GM19372 (cell line): Measurements from ENCODE around the gene PHLDA3.

Experiments
- ATAC-seq: cut with Tn5 transposase; IDR thresholded peaks from one replicate; pipeline ENCODE4 v1.9.1; 2021; ENCODE audit warnings: mild to moderate bottlenecking, low read depth, moderate library complexity; ENCODE audit not compliant: unreplicated experiment

Gene PHLDA3

DNA sequence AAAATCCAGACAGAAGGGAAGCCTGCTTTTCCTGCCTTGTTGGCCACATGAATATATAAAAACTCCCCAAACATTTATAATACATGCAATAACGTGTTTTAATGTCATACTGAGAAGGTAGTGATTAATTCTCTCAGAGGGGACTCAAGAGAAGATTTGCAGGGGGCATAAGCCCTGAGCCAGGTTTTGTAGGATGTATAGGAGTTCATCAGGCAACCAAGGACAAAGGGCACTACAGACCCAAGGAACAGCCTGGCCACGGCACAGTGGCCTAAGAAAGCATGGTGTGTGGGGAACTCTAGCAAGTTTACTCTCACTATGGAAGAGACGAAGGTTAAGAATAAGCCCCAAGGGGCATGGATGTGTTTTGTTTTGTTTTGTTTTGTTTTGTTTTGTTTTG, 32.0 kb downstream of the PHLDA3 start:
- ATAC-seq = no peak

DNA sequence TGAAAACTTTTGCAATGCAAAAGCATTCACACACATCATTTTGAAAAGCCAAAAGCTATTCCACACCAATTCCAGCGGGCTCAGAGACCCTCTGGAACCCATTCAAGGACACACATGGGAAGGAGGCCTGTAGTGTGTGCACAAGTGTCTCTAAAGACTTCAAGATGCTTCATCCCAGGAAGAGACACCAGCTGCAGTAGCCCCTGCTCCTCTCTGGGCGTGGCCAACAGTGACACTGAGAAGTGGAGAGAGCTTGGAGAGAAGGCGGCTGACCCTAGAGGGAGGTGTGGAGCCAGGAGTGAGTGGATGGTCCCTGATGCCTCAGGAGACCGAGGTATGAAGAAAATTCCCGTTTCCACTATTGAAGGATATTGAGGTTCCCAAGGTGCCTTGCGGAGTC, 32.6 kb downstream of the PHLDA3 start:
- no peak for ATAC-seq

DNA sequence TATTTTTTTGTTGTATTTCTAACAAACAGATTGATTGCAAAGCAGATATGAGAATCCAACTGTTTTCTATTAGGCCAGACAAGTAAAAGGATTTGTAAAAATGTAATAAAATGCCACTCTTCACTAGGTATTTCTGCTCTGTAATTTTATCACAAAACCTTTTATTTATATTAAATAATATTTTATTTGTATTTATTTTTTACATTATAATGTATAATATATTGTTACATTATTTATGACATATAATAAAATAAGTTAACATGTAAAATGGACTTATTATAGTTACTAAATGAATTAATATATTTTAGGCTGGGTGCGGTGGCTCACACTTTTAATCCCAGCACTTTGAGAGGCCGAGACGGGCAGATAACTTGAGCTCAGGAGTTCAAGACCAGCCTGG, 34.7 kb downstream of the PHLDA3 start:
- no peak for ATAC-seq

DNA sequence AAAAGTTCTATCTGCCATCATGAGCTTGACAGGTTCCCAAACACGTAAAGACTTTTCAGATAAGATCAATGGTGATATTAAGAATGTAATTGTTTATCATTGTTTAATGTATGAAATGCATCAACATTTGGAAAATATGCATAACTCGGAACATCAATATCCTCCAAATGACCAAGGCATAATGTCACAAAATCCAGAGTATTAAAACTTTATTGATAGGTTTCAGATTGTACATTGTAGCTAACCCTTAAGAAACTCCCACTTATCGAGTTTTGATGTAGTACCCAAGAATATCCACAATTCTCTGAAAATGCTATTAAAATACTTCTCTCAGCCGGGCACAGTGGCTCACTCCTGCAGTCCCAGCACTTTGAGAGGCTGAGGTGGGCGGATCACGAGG, 35.4 kb downstream of the PHLDA3 start:
- ATAC-seq = no peak

DNA sequence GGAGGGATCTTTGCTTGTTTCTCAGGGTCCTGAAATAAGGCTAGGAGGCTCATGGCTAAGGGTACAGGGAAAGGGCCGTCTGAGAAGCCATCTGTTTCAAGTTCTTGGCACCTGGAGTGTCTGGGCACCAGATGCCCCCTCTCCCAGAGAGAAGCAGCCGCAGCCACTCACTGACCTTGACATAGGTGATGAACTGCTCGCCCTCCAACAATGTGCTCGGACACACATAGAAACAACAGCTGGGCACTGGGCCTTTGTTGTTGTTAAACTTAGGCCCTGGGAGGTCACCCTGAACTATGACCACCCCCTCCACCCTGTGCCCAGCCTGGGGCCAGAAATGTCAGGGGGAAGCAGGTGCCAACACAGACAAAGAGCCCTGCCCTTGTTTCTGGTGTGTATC, 38.2 kb downstream of the PHLDA3 start:
- ATAC-seq = no peak

DNA sequence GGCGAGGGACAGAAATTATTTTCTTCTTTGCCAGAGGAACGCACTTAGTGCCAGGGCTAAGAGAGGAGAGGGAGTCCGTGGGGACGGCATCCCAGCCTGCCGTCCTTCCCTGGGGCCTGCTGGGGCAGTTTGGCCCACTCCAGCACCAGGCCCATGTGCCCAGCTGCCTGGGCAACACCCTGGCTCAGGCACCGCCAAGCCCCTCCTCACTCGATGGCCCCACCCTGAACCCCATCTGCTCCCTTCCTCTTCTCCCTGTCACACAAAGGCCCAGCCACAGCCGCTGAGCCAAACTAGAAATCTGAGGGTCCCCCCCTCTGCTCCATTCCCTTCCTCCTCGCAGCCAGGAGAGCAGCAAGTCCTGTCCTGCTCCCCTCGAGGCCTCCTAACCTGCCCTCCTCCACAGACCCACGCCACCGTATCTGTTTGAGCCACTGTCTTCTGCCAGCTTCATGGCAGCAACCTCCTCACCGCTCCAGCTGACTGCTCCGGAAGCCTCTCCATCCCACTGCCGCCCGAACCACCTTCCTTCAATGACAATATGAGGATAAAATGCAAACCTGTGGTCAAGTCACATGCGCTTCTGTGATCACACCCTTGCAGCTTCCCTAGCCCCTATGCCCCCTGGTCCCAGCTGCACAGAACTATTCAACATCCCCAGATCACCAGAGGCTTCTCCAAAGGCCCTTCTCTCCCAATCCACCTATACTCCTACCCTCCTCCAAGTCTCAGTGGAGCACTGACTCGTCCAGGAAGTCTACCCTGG, 39.1 kb downstream of the PHLDA3 start:
- ATAC-seq = no peak

DNA sequence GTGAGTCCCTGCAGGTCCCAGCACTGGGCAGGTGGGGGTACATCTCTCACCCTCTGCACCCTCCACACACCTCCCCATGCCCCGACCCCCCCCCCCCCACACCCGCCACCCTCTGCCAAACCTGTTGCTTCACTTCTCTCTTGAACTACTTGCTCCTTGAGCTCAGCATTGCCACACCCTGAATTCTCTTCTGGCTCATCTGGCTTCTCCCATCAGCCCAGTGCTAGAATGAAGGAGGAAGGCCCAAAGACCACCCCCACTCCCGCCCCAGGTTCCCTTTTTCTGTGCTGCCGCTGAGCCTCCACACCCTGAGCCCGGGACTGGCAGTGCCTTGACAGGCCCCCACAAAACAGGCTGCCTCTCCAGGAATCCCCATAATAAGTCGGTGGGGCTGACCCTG, 41.0 kb downstream of the PHLDA3 start:
- ATAC-seq = no peak

DNA sequence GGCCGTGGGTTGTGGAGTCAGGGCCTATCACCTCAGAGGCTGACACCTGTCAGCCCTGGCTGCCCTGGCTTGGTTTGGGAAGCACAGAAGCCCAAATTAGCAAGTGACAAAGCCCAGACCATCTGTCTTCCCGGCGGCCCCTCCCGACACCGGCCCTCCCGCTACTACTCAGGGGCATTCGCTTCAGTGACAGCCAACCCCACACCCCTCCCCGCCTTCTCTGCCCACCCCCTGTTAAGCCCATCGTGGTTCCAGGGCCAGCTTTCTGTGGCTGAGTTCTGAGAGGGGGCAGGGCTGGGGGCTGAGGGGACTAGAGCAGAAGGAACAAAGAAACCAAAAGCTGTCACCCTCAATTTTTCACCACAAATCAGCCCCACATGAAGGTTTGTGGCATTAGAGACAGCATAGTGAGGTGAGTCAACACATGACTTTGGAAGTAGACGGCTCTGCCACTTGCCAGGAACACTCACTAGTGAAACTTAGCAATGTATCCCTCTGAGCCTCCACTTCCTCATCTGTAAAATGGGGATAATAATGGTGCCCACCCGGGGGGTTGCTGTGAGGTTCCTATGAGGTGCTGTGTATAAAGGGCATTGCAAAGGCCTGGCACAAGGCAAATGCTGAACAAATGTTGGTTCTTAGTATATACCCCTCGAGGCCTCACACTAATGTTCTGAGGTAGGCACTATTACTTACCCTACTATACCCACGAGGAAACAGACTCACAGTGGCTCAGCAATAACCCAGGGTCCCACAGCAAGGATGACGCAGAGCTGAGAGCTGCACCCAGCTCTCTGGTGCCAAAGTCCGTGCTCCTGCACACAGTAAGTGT, 42.3 kb downstream of the PHLDA3 start:
- no peak for ATAC-seq

DNA sequence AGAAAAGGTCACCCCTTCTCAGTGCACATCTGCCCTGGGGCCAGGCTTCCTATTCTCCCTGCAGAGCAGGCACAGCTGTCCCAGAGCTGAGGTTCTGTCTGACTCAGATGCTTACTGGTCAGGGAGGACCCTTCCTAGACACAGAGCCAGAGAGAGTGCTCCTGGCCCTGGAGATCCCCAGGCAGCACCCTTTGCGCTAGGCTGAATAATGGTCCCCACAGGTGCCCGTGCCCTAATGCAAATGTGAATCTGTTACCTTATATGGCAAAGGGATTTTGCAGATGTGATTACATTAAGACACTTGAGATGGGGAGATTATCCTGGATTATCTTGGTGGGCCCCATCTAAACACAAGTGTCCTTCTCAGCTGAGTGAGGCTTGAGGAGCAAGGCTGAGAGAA, 44.8 kb downstream of the PHLDA3 start:
- no peak for ATAC-seq

DNA sequence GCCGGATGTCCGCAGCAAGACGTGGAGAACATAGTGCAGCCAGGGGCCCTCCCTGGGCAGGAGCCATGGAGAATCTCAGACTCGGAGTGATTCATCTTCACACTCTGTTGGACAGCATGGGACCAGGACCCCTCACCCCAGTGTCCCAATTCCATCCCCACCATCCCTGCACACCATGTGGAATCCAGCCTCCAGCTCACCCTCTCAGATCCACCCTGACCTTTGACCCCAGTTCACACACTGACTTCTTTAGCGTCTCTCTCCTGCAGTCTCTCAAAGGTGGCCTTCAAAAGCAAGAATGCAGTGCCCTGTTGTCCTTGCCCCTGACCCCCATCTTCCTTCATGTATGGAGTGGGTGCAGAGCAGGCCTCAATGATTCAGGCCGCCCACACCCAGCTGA, 45.3 kb downstream of the PHLDA3 start:
- no peak for ATAC-seq

DNA sequence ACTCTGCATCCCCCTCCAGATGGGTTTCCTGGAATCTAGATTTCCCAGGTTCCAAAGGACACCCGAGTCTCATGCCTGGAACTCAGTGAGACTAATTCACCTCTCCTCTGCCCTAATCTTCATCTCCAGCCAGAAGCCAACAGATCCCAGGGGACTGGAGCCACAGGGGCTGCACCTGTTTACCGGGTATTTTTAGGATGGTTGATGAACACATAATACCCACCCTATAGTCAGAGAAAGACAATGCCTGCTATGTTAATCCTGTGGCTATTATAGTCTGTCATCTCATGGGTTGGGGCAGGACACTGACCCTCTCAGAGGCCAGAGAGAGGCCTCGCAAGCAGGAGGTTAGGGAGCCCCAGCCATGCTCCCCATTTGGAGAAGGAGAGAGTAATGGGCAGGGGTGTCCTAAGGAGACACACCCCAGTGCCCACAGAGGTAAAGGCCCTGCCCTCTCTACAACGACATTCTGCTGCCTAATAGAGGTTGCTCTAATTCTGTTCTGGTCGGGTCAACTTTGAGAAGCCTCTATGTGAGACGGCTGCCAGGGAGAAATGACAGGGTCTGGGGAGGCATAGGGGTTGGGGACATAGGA, 46.5 kb downstream of the PHLDA3 start:
- no peak for ATAC-seq

DNA sequence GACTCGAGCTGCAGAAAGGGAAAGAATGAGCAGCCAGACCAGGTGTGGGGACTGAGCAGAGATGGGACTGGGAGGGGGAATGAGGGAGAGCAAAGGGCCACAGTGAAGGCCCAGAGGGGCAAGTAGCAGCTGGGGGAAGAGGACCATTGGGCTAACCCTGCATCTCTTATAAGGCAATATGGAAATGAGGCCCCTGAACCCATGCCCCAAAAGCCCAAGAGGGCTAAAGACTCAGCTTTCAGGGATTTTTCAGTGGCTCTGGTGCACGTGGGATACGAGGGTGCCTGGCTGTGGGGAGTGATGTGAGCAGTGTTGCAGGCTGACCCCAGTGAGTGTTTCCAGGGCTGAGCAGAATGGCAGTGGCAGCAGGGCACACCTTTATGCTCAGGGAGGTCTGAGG, 47.0 kb downstream of the PHLDA3 start:
- no peak for ATAC-seq

DNA sequence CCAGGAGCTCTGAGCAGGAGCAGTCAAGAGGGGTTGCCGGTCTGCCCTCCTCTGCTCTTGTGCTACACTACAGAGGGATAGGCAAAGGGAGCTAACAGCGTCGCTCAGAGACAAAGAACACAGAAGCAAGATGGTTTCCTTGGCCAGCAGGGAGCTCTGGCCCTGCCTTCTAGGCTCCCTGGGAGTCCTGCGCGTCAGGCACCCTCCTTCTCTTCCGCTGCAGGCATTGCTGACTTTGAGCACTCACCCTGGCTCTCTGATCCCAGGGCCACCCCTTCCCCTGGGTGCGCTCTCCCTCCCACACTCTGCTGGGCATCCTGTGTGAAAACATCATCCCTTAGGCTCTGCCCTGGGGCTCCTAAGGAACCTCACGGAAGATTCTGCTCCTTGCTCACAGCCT, 47.9 kb downstream of the PHLDA3 start:
- no peak for ATAC-seq

DNA sequence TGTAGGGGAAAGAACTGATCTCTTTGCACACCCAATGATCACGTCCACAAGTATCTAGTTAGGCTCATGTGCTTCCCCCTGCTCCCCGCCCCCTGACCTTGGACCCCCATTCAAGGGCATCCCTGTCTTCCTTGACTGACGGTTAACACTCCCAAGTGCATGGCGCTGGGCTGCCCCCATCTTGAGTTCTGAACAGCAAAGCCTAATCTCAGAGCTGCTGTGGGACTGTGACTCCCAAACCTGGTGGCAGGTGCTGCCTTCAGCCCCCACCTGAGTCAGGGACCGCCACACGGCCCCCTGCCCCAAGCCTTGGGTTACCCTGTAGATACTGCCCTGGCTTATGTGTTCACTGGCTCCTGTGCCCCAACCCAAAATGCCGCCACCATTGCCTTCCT, 48.4 kb downstream of the PHLDA3 start:
- no peak for ATAC-seq

DNA sequence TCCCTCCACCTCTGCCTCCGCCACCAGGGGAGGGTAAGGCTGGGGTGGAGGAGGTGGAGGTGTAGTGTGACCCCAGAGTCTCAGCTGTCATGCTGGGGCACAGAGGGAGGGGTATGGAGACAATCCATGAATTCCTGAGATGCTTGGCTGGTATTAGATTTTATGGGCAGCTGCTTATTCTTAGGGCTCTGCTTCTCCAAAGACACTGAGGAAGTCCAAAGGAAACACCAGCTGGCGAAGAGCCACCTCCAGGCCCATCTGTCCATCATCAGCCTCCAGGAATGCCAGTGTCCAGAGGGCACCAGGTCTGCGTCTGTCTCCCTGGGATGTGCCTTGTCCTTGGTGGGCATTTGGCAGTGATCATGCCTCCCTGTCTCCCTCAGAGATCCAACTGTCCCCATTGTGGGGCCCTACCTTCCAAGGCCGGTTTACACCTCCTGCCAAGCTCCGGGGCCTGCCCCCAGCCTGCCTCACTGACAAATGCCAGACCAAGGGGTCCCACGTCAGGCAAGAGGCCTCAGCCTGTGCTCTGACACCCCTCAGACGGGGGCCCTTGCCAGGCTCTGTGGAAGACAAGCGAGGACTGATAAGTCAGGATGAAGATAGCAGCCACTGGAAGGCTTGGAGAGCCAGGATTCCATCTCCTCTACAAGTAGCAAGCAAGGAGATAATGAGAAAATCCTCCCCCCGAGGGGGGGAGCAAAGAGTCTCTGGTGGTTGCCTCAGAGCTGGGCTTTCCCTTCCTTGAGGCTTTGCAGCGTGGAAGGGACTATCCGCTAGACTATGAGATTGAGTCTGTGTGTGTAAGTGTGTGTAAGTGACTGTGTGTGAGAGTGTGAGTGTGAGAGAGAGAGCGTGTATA, 49.0 kb downstream of the PHLDA3 start:
- no peak for ATAC-seq

DNA sequence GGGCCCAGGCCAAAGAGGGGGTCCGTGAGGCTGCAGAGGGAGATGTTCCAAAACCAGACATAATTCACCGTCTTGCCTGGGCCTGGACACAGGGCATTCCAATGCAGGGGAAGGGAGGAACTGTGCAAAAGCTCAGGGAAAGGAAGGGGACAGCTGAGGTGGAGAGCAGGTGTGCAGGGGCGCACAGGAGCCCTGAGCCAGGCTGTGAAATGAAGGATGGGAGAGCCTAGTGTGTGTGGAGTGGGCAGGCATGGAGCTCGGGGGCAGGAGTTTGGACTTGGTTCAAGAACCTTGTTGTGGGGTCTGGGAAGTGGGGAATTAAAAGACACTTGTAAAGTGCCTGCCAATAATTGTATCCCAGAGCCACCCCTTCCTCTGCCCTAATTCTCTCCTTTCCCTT, 49.7 kb downstream of the PHLDA3 start:
- ATAC-seq = no peak

DNA sequence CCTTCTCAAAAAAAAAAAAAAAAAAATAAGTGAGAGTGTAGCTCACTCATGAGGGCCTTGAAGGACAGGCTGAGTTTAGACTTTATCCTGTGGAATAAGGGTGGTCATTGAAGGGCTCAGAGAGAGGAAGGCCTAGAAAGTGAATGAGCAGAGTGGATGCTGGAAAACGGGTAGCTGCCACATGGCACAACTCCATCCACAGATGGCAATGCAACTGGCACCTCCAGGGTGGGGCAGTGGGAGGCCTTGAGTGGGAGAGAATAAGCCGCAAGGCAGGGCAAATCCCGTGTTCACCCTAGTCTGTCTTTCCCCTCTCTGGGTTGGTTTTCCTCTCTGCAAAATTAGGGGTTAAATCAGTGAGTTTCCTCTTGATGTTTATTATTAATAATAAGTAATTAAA, 50.5 kb downstream of the PHLDA3 start:
- no peak for ATAC-seq
